Endodermal cell (in vitro differentiated cells): ENCODE data around the gene SLCO2A1. TPM values are rescaled to one million over a fixed set of nuclear protein-coding genes. Genes with fewer than 3 reads are reported as not detected.
A peak's percentile ranks its signal among the peaks of the same experiment; 100 is the strongest.
"Not testable (repeated sequence)": the region's sequence is repeated elsewhere in the genome, so short reads cannot be mapped to it uniquely, and the experiment has no call there.

Source experiments
- DNase-seq: peaks from one replicate; pipeline ENCODE4 v3.0.0-alpha.2; 2017
- H3K27ac ChIP-seq: 2 replicates; pipeline ENCODE4 v1.5.1; 2013; ENCODE audit warnings: mild to moderate bottlenecking, low read depth, low read length, moderate library complexity
- H3K27me3 ChIP-seq: 2 replicates; pipeline ENCODE4 v1.6.1; 2013; ENCODE audit warnings: mild to moderate bottlenecking, low read length, moderate library complexity; ENCODE audit not compliant: insufficient read depth, control insufficient read depth, poor library complexity, severe bottlenecking
- H3K36me3 ChIP-seq: 2 replicates; pipeline ENCODE4 v1.7.0; 2013; ENCODE audit warnings: mild to moderate bottlenecking, low read length, moderate library complexity; ENCODE audit not compliant: control insufficient read depth, insufficient read depth
- H3K4me1 ChIP-seq: one replicate; pipeline ENCODE4 v1.7.0; 2013; ENCODE audit warnings: low read length; ENCODE audit not compliant: control insufficient read depth, insufficient read depth
- H3K4me3 ChIP-seq: 2 replicates; pipeline ENCODE4 v1.5.1; 2013; ENCODE audit warnings: mild to moderate bottlenecking, low read length, moderate library complexity
- H3K9ac ChIP-seq: 2 replicates; pipeline ENCODE4 v1.6.1; 2013; ENCODE audit warnings: mild to moderate bottlenecking, low read length, moderate library complexity; ENCODE audit not compliant: poor library complexity, severe bottlenecking; ENCODE audit errors: extremely low read depth
- H3K9me3 ChIP-seq: 2 replicates; pipeline ENCODE4 v1.6.1; 2013; ENCODE audit warnings: mild to moderate bottlenecking, low read length, moderate library complexity; ENCODE audit not compliant: control insufficient read depth
- H3K27ac Mint-ChIP-seq: 2 replicates; pipeline ENCODE4 v1.8.0; 2020; ENCODE audit warnings: mixed read lengths
- H3K27me3 Mint-ChIP-seq: 2 replicates; pipeline ENCODE4 v1.8.0; 2021; ENCODE audit warnings: mild to moderate bottlenecking, mixed read lengths; ENCODE audit not compliant: insufficient read depth
- H3K36me3 Mint-ChIP-seq: 2 replicates; pipeline ENCODE4 v1.8.0; 2020; ENCODE audit warnings: low read depth, mixed read lengths
- H3K4me1 Mint-ChIP-seq: 2 replicates; pipeline ENCODE4 v1.8.0; 2020; ENCODE audit warnings: mixed read lengths
- H3K4me3 Mint-ChIP-seq: 2 replicates; pipeline ENCODE4 v1.8.0; 2020; ENCODE audit warnings: mild to moderate bottlenecking, moderate library complexity, mixed read lengths
- H3K9me3 Mint-ChIP-seq: 2 replicates; pipeline ENCODE4 v1.8.0; 2020; ENCODE audit warnings: mild to moderate bottlenecking, mixed read lengths
- WGBS, 2 experiments: methylation state at CpG; one replicate each; pipeline versions ENCODE4 v1.1.5 to v1.1.7; 2013; ENCODE audit warnings: missing lambda C conversion rate in 2 of 2, mixed read lengths in 1 of 2; ENCODE audit not compliant: insufficient coverage in 1 of 2, insufficient read length in 1 of 2; 5-methylcytosine and 5-hydroxymethylcytosine counted together
- total RNA-seq, 2 donors: library from RNA; stranded (reverse); fragmentation: NEBNext Ultra II Directional in 1 of 2; extraction: Animal tissue kit (Norgen Biotek cat#: 25700) in 1 of 2; gene quantifications; 2 replicates in 1 of 2; 3 replicates in 1 of 2; pipeline ENCODE4 v1.2.1, GENCODE V29; 2021
- TF ChIP-seq, protein P1 (sequence below): fragments of 200-600 bp; sonication (generic); conservative IDR thresholded peaks from 2 replicates; pipeline ENCODE4 v1.5.0; 2021; ENCODE audit warnings: antibody characterized with exemption, mild to moderate bottlenecking

Gene SLCO2A1
- total RNA-seq, 2 donors from 2014 or later, result 126 to 134 TPM

DNA sequence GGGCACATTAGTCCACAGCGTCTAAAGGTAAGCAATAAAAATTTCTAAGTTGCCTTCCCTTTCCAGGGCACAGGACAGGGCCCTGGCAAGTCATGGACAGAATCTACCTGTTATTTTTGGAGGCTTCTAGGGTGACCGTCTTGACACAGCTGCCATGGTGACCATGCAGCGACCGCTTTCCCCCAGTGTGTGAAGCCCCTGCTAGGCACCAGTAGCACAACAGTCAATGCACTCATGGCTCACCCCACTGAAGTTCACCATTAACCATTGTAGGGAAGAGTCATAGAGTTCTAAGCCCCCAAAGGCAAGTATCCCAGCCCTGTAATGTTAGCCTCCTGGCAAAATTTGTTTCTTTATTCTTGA lies 43.8 kb upstream of the SLCO2A1 start:
- Histone ChIP-seq H3K4me1 (no peaks in the 10 kb centered on the region), H3K27ac (no peak overlapping the region), H3K27me3 (no peaks in the 10 kb centered on the region), H3K36me3 (no peaks in the 10 kb centered on the region), H3K9ac (no peak overlapping the region), H3K9me3 (no peaks in the 10 kb centered on the region), H3K4me3 (no peak overlapping the region)
- H3K27me3 Mint-ChIP-seq, result peaks cover 2% of the 10 kb centered on the region
- 95 to 100% methylated on average over 4 of the region's 4 CpGs for WGBS, 2 experiments
- no peak overlapping the region for H3K27ac Mint-ChIP-seq
- TF ChIP-seq, protein P1, sequence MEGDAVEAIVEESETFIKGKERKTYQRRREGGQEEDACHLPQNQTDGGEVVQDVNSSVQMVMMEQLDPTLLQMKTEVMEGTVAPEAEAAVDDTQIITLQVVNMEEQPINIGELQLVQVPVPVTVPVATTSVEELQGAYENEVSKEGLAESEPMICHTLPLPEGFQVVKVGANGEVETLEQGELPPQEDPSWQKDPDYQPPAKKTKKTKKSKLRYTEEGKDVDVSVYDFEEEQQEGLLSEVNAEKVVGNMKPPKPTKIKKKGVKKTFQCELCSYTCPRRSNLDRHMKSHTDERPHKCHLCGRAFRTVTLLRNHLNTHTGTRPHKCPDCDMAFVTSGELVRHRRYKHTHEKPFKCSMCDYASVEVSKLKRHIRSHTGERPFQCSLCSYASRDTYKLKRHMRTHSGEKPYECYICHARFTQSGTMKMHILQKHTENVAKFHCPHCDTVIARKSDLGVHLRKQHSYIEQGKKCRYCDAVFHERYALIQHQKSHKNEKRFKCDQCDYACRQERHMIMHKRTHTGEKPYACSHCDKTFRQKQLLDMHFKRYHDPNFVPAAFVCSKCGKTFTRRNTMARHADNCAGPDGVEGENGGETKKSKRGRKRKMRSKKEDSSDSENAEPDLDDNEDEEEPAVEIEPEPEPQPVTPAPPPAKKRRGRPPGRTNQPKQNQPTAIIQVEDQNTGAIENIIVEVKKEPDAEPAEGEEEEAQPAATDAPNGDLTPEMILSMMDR, result no peak
- DNase-seq, result peak; percentile 11
- H3K36me3 Mint-ChIP-seq, result no peaks in the 10 kb centered on the region
- H3K4me1 Mint-ChIP-seq, result no peaks in the 10 kb centered on the region
- H3K4me3 Mint-ChIP-seq, result no peak overlapping the region
- H3K9me3 Mint-ChIP-seq, result peaks cover 1% of the 10 kb centered on the region

DNA sequence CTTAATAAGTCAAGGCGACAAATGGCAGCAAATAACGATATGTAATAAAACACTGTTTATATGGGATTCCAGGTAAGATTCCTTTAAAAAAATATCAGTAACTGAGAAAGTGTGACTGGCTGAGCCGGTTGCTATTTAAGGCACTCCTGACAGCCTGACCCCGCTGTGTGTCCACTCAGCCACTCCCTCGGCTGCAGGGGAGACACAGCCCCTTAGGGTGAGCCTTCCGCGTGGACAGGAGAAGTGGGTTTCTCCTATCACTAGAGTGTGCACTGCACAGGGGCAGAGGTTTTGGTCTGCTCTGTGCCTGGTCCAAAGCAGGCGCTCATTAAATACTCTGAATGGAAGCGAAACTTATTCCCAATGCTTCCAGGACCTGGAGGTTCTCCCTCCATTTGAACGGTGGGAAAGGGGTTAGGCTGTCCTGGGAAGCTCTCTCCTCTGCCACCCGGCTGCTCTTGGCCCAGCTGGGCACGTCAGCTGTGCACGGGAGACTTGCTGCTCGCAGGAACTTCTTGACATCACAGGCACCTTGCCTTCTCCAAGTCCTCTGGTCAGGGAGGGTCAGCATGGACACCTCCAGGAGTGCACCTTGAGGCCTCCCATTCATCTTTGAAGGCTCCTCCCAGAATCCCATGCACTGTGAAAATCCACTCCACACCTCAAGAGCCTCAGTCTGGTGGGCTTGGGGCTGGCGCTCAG lies 43.3 kb upstream of the SLCO2A1 start:
- H3K27ac Mint-ChIP-seq, result no peak overlapping the region
- 92 to 97% methylated on average over 13 to 15 of the region's 15 CpGs for WGBS, 2 experiments

DNA sequence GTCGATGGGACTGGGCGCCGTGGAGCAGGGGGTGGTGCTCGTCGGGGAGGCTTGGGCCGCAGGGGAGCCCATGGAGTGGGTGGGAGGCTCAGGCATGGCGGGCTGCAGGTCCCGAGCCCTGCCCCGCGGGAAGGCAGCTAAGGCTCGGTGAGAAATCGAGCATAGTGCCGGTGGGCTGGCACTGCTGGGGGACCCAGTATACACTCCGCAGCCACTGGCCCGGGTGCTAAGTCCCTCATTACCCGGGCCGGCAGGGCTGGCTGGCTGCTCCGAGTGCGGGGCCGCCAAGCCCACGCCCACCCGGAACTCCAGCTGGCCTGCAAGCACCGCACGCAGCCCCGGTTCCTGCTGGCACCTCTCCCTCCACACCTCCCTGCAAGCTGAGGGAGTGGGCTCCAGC lies 40.6 kb upstream of the SLCO2A1 start:
- not testable (repeated sequence) for H3K4me1 ChIP-seq, H3K4me1 Mint-ChIP-seq, H3K27me3 Mint-ChIP-seq, H3K36me3 ChIP-seq, H3K27me3 ChIP-seq, H3K27ac ChIP-seq, H3K9me3 Mint-ChIP-seq, H3K4me3 ChIP-seq, H3K9ac ChIP-seq, H3K9me3 ChIP-seq, H3K4me3 Mint-ChIP-seq, H3K36me3 Mint-ChIP-seq, H3K27ac Mint-ChIP-seq
- 94 to 96% methylated on average over 5 to 25 of the region's 25 CpGs for whole genome bisulfite sequencing, 2 experiments
- DNase-seq, result peak; percentile 2

More for the DNA sequence above, 43.3 kb upstream of the SLCO2A1 start:
- H3K27me3 ChIP-seq, result no peaks in the 10 kb centered on the region
- no peak overlapping the region for H3K27ac ChIP-seq
- no peaks in the 10 kb centered on the region for H3K9me3 ChIP-seq
- H3K27me3 Mint-ChIP-seq, result peaks cover 2% of the 10 kb centered on the region
- no peak overlapping the region for H3K9ac ChIP-seq
- H3K4me3 ChIP-seq, result no peak overlapping the region
- DNase-seq, result peak; percentile 12
- H3K36me3 Mint-ChIP-seq, result no peaks in the 10 kb centered on the region
- H3K4me1 ChIP-seq, result no peaks in the 10 kb centered on the region
- no peak overlapping the region for H3K4me3 Mint-ChIP-seq
- no peaks in the 10 kb centered on the region for H3K4me1 Mint-ChIP-seq
- TF ChIP-seq, protein P1, result no peak
- H3K36me3 ChIP-seq, result no peaks in the 10 kb centered on the region
- H3K9me3 Mint-ChIP-seq, result peaks cover 1% of the 10 kb centered on the region

DNA sequence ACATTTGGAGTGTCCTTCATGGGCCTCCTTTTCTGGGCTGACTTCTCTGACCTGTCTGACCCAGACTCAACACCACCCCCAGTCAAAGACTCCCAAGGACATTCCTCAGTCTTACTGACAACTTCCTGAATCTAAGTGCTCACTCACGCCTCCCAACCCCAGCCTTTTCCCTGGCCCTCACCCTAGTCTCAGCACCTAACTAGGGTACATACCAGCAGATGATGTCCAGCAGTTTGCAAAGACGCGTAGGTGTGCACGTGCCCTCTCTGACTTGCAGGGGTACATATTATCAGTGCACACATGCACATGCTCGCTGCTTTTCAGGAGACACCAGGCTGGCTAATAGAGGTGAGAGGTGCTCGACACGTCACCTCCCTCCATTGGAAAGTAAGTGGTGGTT lies 38.7 kb upstream of the SLCO2A1 start:
- Mint-ChIP-seq H3K27me3 (peaks cover 6% of the 10 kb centered on the region), H3K4me1 (no peaks in the 10 kb centered on the region), H3K4me3 (no peak overlapping the region), H3K9me3 (peaks cover 1% of the 10 kb centered on the region), H3K36me3 (no peaks in the 10 kb centered on the region), H3K27ac (no peak overlapping the region)
- WGBS, 2 experiments, result 94 to 98% methylated on average over 7 of the region's 7 CpGs
- Histone ChIP-seq H3K9me3 (no peaks in the 10 kb centered on the region), H3K4me3 (no peak overlapping the region), H3K9ac (no peak overlapping the region), H3K36me3 (no peaks in the 10 kb centered on the region), H3K27me3 (no peaks in the 10 kb centered on the region), H3K4me1 (no peaks in the 10 kb centered on the region), H3K27ac (no peak overlapping the region)
- DNase-seq, result peak; percentile 21
- TF ChIP-seq, protein P1, result no peak
